ENCODE results near the gene PLOD1. TPM values are rescaled to one million over a fixed set of nuclear protein-coding genes. Genes with fewer than 3 reads are reported as not detected.

Gene PLOD1
- total RNA-seq, 2 donors from 2014 or later: 56.1 to 58.1 TPM

GRCh38 chr1:11999236-11999635, 64.7 kb downstream of the PLOD1 start:
- Histone ChIP-seq H3K27me3 (no peaks in the 10 kb centered on the region), H3K36me3 (peaks cover 97% of the 10 kb centered on the region), H3K9me3 (no peaks in the 10 kb centered on the region), H3K4me1 (peaks cover 0 to 10% of the 10 kb centered on the region in 2 donors), H3K27ac (peak overlapping the region in 1 of 2 donors; percentile 51), H3K4me3 (no peak overlapping the region)
- DNase-seq (ENCODE audit: low spot score): no peak
- no peak for TF ChIP-seq CTCF (IDR thresholded peaks at IDR 0.05)

GRCh38 chr1:12001249-12001917, 66.9 kb downstream of the PLOD1 start:
- Histone ChIP-seq H3K4me3 (no peak overlapping the region), H3K27me3 (no peaks in the 10 kb centered on the region), H3K9me3 (no peaks in the 10 kb centered on the region), H3K4me1 (peaks cover 0 to 1% of the 10 kb centered on the region in 2 donors), H3K27ac (peak overlapping the region; percentile 32 to 45), H3K36me3 (peaks cover 97% of the 10 kb centered on the region)
- DNase-seq (ENCODE audit: low spot score): no peak
- TF ChIP-seq CTCF (IDR thresholded peaks at IDR 0.05): peak in 1 of 2 donors; percentile 50

- peak overlapping the region; percentile 32 to 45 for H3K27ac ChIP-seq
- no peaks in the 10 kb centered on the region for H3K27me3 ChIP-seq
- TF ChIP-seq CTCF (IDR thresholded peaks at IDR 0.05): no peak
- DNase-seq (ENCODE audit: low spot score): no peak
- no peak overlapping the region for H3K4me3 ChIP-seq
- H3K4me1 ChIP-seq: no peaks in the 10 kb centered on the region
- H3K9me3 ChIP-seq: no peaks in the 10 kb centered on the region
- H3K36me3 ChIP-seq: peaks cover 97% of the 10 kb centered on the region
Measured at GRCh38 chr1:12001996-12002493, 67.5 kb downstream of the PLOD1 start.

- DNase-seq (ENCODE audit: low spot score): no peak
- Histone ChIP-seq H3K27ac (no peak overlapping the region), H3K27me3 (no peaks in the 10 kb centered on the region), H3K36me3 (peaks cover 97% of the 10 kb centered on the region), H3K4me3 (no peak overlapping the region), H3K4me1 (no peaks in the 10 kb centered on the region), H3K9me3 (no peaks in the 10 kb centered on the region)
- TF ChIP-seq CTCF (IDR thresholded peaks at IDR 0.05): no peak
Measured at GRCh38 chr1:12003762-12004161, 69.2 kb downstream of the PLOD1 start.

GRCh38 chr1:12005488-12006166, 71.1 kb downstream of the PLOD1 start:
- Histone ChIP-seq H3K36me3 (peaks cover 99% of the 10 kb centered on the region), H3K27me3 (no peaks in the 10 kb centered on the region), H3K4me3 (no peak overlapping the region), H3K27ac (peak overlapping the region; percentile 2 to 49), H3K4me1 (no peaks in the 10 kb centered on the region), H3K9me3 (no peaks in the 10 kb centered on the region)
- DNase-seq (ENCODE audit: low spot score): no peak
- TF ChIP-seq CTCF (IDR thresholded peaks at IDR 0.05): no peak
